HepG2 (cell line): ENCODE measurements around the gene ASTN2. TPM values are rescaled to one million over a fixed set of nuclear protein-coding genes. Genes with fewer than 3 reads are reported as not detected.

Experiments used
- ATAC-seq: fragments of 200-7000 bp; cut with Tn5 transposase; 3 replicates; pipeline ENCODE4 v1.9.1; 2020; ENCODE audit warnings: mild to moderate bottlenecking, moderate library complexity
- BruUV-seq: library from RNA; stranded (reverse); fragments of 400-500 nt; replicated peaks from 2 replicates; lab custom pipeline; 2021; lab: Mats Ljungman, UMichigan
- CTCF ChIA-PET: fragments of 300-600 bp; formaldehyde crosslinking; extraction: SDS; loops from one replicate; lab custom pipeline; 2021; ENCODE audit warnings: low total read pairs, inconsistent platforms, low intra/inter-chr PET ratio; lab: Yijun Ruan, JAX
- POLR2A ChIA-PET: fragments of 350-600 bp; sonication (Branson Sonifier 250); formaldehyde crosslinking; loops from one replicate; lab custom pipeline; 2020; ENCODE audit warnings: antibody characterized with exemption, inconsistent platforms; lab: Yijun Ruan, JAX
- DNase-seq: peaks from one replicate; pipeline ENCODE4 v3.0.0-alpha.2; 2015; ENCODE audit warnings: low spot score
- FAIRE-seq: peaks from 3 replicates; lab custom pipeline; 2011; peaks lifted over from hg19 to GRCh38; lab: Jason Lieb, UNC
- H2AFZ ChIP-seq: one replicate; pipeline ENCODE4 v1.6.1; 2011; ENCODE audit warnings: low read length, inconsistent platforms
- H3K27ac ChIP-seq: fragments of 300-600 bp; 3 replicates; pipeline ENCODE4 v1.8.0; 2011; ENCODE audit warnings: mixed run types, mild to moderate bottlenecking, mixed read lengths, low read length, inconsistent platforms; ENCODE audit not compliant: insufficient read depth; ENCODE audit errors: extremely low read length
- H3K27me3 ChIP-seq, 2 experiments: fragments of 200-600 bp in 1 of 2; 2 replicates in 1 of 2; 3 replicates in 1 of 2; pipeline versions ENCODE4 v1.6.0 to v1.8.0; 2011; ENCODE audit warnings: low read length in 2 of 2, mild to moderate bottlenecking in 2 of 2, moderate library complexity in 2 of 2, inconsistent platforms in 1 of 2; ENCODE audit not compliant: insufficient read depth in 2 of 2, control insufficient read depth in 1 of 2
- H3K36me3 ChIP-seq, 2 experiments: fragments of 200-600 bp in 1 of 2; replicated peaks in 1 of 2; 2 replicates in 1 of 2; 3 replicates in 1 of 2; pipeline versions ENCODE4 v1.5.1 to v1.8.0; 2011; ENCODE audit warnings: low read length in 2 of 2, inconsistent platforms in 1 of 2; ENCODE audit not compliant: insufficient read depth in 2 of 2, control insufficient read depth in 1 of 2
- H3K4me1 ChIP-seq: 2 replicates; pipeline ENCODE4 v1.5.1; 2012; ENCODE audit warnings: low read length, inconsistent platforms; ENCODE audit not compliant: insufficient read depth
- H3K4me2 ChIP-seq: 2 replicates; pipeline ENCODE4 v1.6.0; 2011; ENCODE audit warnings: low read depth, low read length, inconsistent platforms
- H3K4me3 ChIP-seq, 3 experiments: fragments of 200-600 bp in 1 of 3; sonication (generic), shearing (Covaris generic) in 1 of 3; replicated peaks in 1 of 3; 2 replicates each; pipeline ENCODE4 v1.5.1; 2011 to 2016; ENCODE audit warnings: low read length in 3 of 3, inconsistent platforms in 2 of 3, low read depth in 2 of 3, mild to moderate bottlenecking in 2 of 3, control low read depth in 1 of 3, mixed read lengths in 1 of 3; ENCODE audit not compliant: insufficient read depth in 1 of 3
- H3K79me2 ChIP-seq: one replicate; pipeline ENCODE4 v1.6.1; 2011; ENCODE audit warnings: low read length, inconsistent platforms; ENCODE audit not compliant: insufficient read depth
- H3K9ac ChIP-seq: 2 replicates; pipeline ENCODE4 v1.6.0; 2011; ENCODE audit warnings: mild to moderate bottlenecking, low read depth, low read length, inconsistent platforms; ENCODE audit not compliant: insufficient read depth
- H3K9me3 ChIP-seq: 2 replicates; pipeline ENCODE4 v1.5.1; 2012; ENCODE audit warnings: mild to moderate bottlenecking, low read length
- H4K20me1 ChIP-seq: 2 replicates; pipeline ENCODE4 v1.6.0; 2011; ENCODE audit warnings: inconsistent platforms, mild to moderate bottlenecking, low read length, moderate library complexity; ENCODE audit not compliant: insufficient read depth
- HIVEP1 ChIP-seq: sonication (generic); formaldehyde crosslinking; IDR thresholded peaks from 2 replicates; pipeline ENCODE4 v1.4.0; 2020; ENCODE audit warnings: mild to moderate bottlenecking, missing genetic modification reagents
- HNF1A ChIP-seq, 2 experiments: sonication (generic) in 1 of 2; formaldehyde crosslinking in 1 of 2; IDR thresholded peaks; 2 replicates each; pipeline versions ENCODE4 v1.4.0 to v1.6.1; 2016 to 2020; ENCODE audit warnings: borderline replicate concordance in 1 of 2, low read depth in 1 of 2, mild to moderate bottlenecking in 1 of 2, missing genetic modification reagents in 1 of 2
- KMT2A ChIP-seq: sonication (generic); formaldehyde crosslinking; IDR thresholded peaks from 2 replicates; pipeline ENCODE4 v1.4.0; 2020; ENCODE audit warnings: missing genetic modification reagents
- NFE2L1 ChIP-seq: sonication (generic); formaldehyde crosslinking; IDR thresholded peaks from 2 replicates; pipeline ENCODE4 v1.4.0; 2020; ENCODE audit warnings: missing genetic modification reagents, mild to moderate bottlenecking, borderline replicate concordance
- RELA ChIP-seq: sonication (generic); formaldehyde crosslinking; IDR thresholded peaks from 2 replicates; pipeline ENCODE4 v1.4.0; 2020; ENCODE audit warnings: missing genetic modification reagents
- RNF2 ChIP-seq: fragments of 450-650 bp; conservative IDR thresholded peaks from 2 replicates; pipeline ENCODE4 v1.6.1; 2016; ENCODE audit warnings: low read depth
- SAP130 ChIP-seq: IDR thresholded peaks from 2 replicates; pipeline ENCODE4 v1.6.1; 2016; ENCODE audit warnings: low read depth
- SIN3A ChIP-seq: IDR thresholded peaks from 2 replicates; pipeline ENCODE4 v1.6.1; 2011; ENCODE audit warnings: low read depth, mild to moderate bottlenecking, control low read depth, low read length, borderline replicate concordance
- ZFYVE20 ChIP-seq: sonication (generic); formaldehyde crosslinking; IDR thresholded peaks from 2 replicates; pipeline ENCODE4 v1.8.0; 2023; ENCODE audit warnings: low read depth, mild to moderate bottlenecking, moderate library complexity, missing genetic modification reagents, borderline replicate concordance
- ZNF143 ChIP-seq: sonication (generic); formaldehyde crosslinking; IDR thresholded peaks from 2 replicates; pipeline ENCODE4 v1.4.0; 2020; ENCODE audit warnings: missing genetic modification reagents
- ZNF33A ChIP-seq: sonication (generic); formaldehyde crosslinking; IDR thresholded peaks from 2 replicates; pipeline ENCODE4 v1.5.1; 2020; ENCODE audit warnings: missing genetic modification reagents, mild to moderate bottlenecking, moderate library complexity, borderline replicate concordance
- ZNF691 ChIP-seq: sonication (generic); formaldehyde crosslinking; IDR thresholded peaks from 2 replicates; pipeline ENCODE4 v1.4.0; 2020; ENCODE audit warnings: missing genetic modification reagents, low read depth, mild to moderate bottlenecking, borderline replicate concordance
- ZNF747 ChIP-seq: sonication (generic); formaldehyde crosslinking; IDR thresholded peaks from 2 replicates; pipeline ENCODE4 v1.8.1; 2023; ENCODE audit warnings: missing genetic modification reagents, mild to moderate bottlenecking, borderline replicate concordance
- WGBS: methylation state at CpG from one replicate; pipeline ENCODE4 v1.1.6; 2017; ENCODE audit warnings: low lambda C conversion rate; 5-methylcytosine and 5-hydroxymethylcytosine counted together
- in situ Hi-C: cut with HindIII; loops from 2 replicates; pipeline ENCODE4 v1.10.0; 2017; ENCODE audit warnings: low pct_unique_long_range_greater_than_20kb; ENCODE audit not compliant: extremely low pct_ligation_motif_present
- intact Hi-C: fragments of 100-400 bp; cut with micrococcal nuclease; formaldehyde crosslinking; loops from one replicate; pipeline ENCODE4 v1.10.0; 2022; ENCODE audit not compliant: unreplicated experiment
- polyA plus RNA-seq, 8 experiments: library from polyadenylated mRNA; depleted of rRNA in 3 of 8; stranded (reverse) in 7 of 8; unstranded in 1 of 8; fragments of >200 nt; fragmentation: Illumina TruSeq in 4 of 8; extraction: Trizol in 4 of 8; gene quantifications; 2 replicates each; pipeline versions ENCODE4 v1.2.1 to v1.2.3, GENCODE V29; 2011 to 2016; ENCODE audit warnings: low read depth in 4 of 8, missing spikeins in 1 of 8, mixed read lengths in 1 of 8; ENCODE audit not compliant: insufficient read depth in 1 of 8
- total RNA-seq, 5 experiments: library from RNA; depleted of rRNA; stranded (reverse); fragments of >200 nt; fragmentation: Illumina TruSeq; extraction: Trizol; gene quantifications; 2 replicates each; pipeline ENCODE4 v1.2.3, GENCODE V29; 2016; ENCODE audit warnings: low read depth in 1 of 5

The ASTN2 gene
- total and polyA plus RNA-seq, 2 of the 13 experiments (the other 11 are each of a cell fraction or from before 2014, with no cell fraction given), result 5.2 to 13.5 TPM

GRCh38 chr9:116629634-116630033, 785.2 kb downstream of the ASTN2 start:
- no peak overlapping the region for H2AFZ ChIP-seq
- intact Hi-C loops (loop anchor here (1.0 kb wide), 1 partner anchor 28 kb away; no protein-coding TSS in a partner anchor), in situ Hi-C loops (no loop called here)
- no peaks in the 10 kb centered on the region for H3K27me3 ChIP-seq
- H3K9me3 ChIP-seq, result no peaks in the 10 kb centered on the region
- ATAC-seq (no peak), FAIRE-seq (no peak), DNase-seq (no peak)
- CTCF ChIA-PET, result no interaction called here
- TF ChIP-seq ZNF691 (CRISPR knock-in tag), result no peak
- no peak for TF ChIP-seq RELA (CRISPR knock-in tag)
- no peak for TF ChIP-seq NFE2L1 (CRISPR knock-in tag)
- no peak for TF ChIP-seq SIN3A
- TF ChIP-seq SAP130, result no peak
- no peak for TF ChIP-seq KMT2A
- TF ChIP-seq HIVEP1 (CRISPR knock-in tag), result no peak
- TF ChIP-seq ZFYVE20, result no peak
- TF ChIP-seq HNF1A (IDR thresholded peaks at IDR 0.05; ENCODE audit: low read depth), result no peak
- no peak for TF ChIP-seq HNF1A (CRISPR knock-in tag; IDR thresholded peaks at IDR 0.05; ENCODE audit: borderline replicate concordance)
- TF ChIP-seq RNF2, result no peak
- TF ChIP-seq ZNF33A (CRISPR knock-in tag), result no peak
- TF ChIP-seq ZNF747, result no peak
- no peak for TF ChIP-seq ZNF143 (CRISPR knock-in tag)
- no peaks in the 10 kb centered on the region for H4K20me1 ChIP-seq
- no peak overlapping the region for H3K4me2 ChIP-seq
- H3K36me3 ChIP-seq, result no peaks in the 10 kb centered on the region
- no peaks in the 10 kb centered on the region for H3K79me2 ChIP-seq
- WGBS, result 97% methylated on average over 3 of the region's 3 CpGs
- BruUV-seq, result no TSS peak
- no peak overlapping the region for H3K4me3 ChIP-seq
- POLR2A ChIA-PET, result no interaction called here
- no peak overlapping the region for H3K27ac ChIP-seq
- no peaks in the 10 kb centered on the region for H3K4me1 ChIP-seq
- H3K9ac ChIP-seq, result no peak overlapping the region
